ENCODE data around the gene RS1.

GRCh38 chrX:18692541-18692940 lies 20.6 kb upstream of the RS1 start:
- no peak for TF ChIP-seq CTCF (conservative IDR thresholded peaks at IDR 0.05; ENCODE audit: low read depth, low read length)
- TF ChIP-seq EZH2 (IDR thresholded peaks at IDR 0.05; ENCODE audit: low read length, unreplicated experiment): no peak

Measured in PC-3 (cell line).